Hepatocyte (in vitro differentiated cells): ENCODE results near the gene RPS6KA5. TPM values are rescaled to one million over a fixed set of nuclear protein-coding genes. Genes with fewer than 3 reads are reported as not detected.

Experiments used
- DNase-seq: peaks from one replicate; pipeline ENCODE4 v3.0.0-alpha.2; 2016; ENCODE audit warnings: low spot score
- H2AFZ ChIP-seq: fragments of 200-600 bp; sonication (generic); 2 replicates; pipeline ENCODE4 v1.6.0; 2016; ENCODE audit warnings: antibody characterized with exemption, mild to moderate bottlenecking
- H3K27ac ChIP-seq: fragments of 200-600 bp; sonication (generic); 2 replicates; pipeline ENCODE4 v1.5.1; 2016; ENCODE audit warnings: mild to moderate bottlenecking
- H3K27me3 ChIP-seq: fragments of 200-600 bp; sonication (generic); 2 replicates; pipeline ENCODE4 v1.6.1; 2016
- H3K36me3 ChIP-seq: fragments of 200-600 bp; sonication (generic); replicated peaks from 2 replicates; pipeline ENCODE4 v1.5.1; 2016; ENCODE audit warnings: low read depth; ENCODE audit not compliant: insufficient read depth
- H3K4me1 ChIP-seq: fragments of 200-600 bp; sonication (generic); 2 replicates; pipeline ENCODE4 v1.5.1; 2016; ENCODE audit warnings: mild to moderate bottlenecking, moderate library complexity; ENCODE audit not compliant: insufficient read depth
- H3K4me2 ChIP-seq: fragments of 200-600 bp; sonication (generic); 2 replicates; pipeline ENCODE4 v1.6.0; 2016
- H3K4me3 ChIP-seq: fragments of 200-600 bp; sonication (generic); 2 replicates; pipeline ENCODE4 v1.5.1; 2016; ENCODE audit warnings: mild to moderate bottlenecking
- H3K79me2 ChIP-seq: fragments of 200-600 bp; sonication (generic); 2 replicates; pipeline ENCODE4 v1.6.0; 2017; ENCODE audit warnings: mild to moderate bottlenecking
- H3K9me2 ChIP-seq: fragments of 200-600 bp; sonication (generic); replicated peaks from 2 replicates; pipeline ENCODE4 v1.6.0; 2017; ENCODE audit warnings: mild to moderate bottlenecking; ENCODE audit not compliant: insufficient read depth
- H3K9me3 ChIP-seq: fragments of 200-600 bp; sonication (generic); 2 replicates; pipeline ENCODE4 v1.5.1; 2016; ENCODE audit warnings: low read depth, mild to moderate bottlenecking
- H4K20me1 ChIP-seq: fragments of 200-600 bp; sonication (generic); 2 replicates; pipeline ENCODE4 v1.6.0; 2016; ENCODE audit warnings: mild to moderate bottlenecking; ENCODE audit not compliant: insufficient read depth, poor library complexity, severe bottlenecking
- EZH2 ChIP-seq: fragments of 200-600 bp; sonication (generic); IDR thresholded peaks from 2 replicates; pipeline ENCODE4 v1.6.1; 2016; ENCODE audit warnings: antibody characterized with exemption, mild to moderate bottlenecking, borderline replicate concordance
- EZH2phosphoT487 ChIP-seq: fragments of 200-600 bp; sonication (generic); IDR thresholded peaks from one replicate; pipeline ENCODE4 v1.6.1; 2018; ENCODE audit warnings: antibody characterized with exemption, mild to moderate bottlenecking, low read depth, moderate library complexity; ENCODE audit not compliant: unreplicated experiment, severe bottlenecking
- WGBS: methylation state at CpG from one replicate; pipeline ENCODE4 v1.1.6; 2016; ENCODE audit warnings: low lambda C conversion rate; ENCODE audit errors: missing lambda C conversion rate; 5-methylcytosine and 5-hydroxymethylcytosine counted together
- polyA plus RNA-seq: library from polyadenylated mRNA; unstranded; fragments of >200 nt; fragmentation: Nextera tagmentation; extraction: Ambion mirVana; gene quantifications from 2 replicates; pipeline ENCODE4 v1.2.1, GENCODE V29; 2016
- total RNA-seq: library from RNA; depleted of rRNA; stranded (reverse); fragments of >200 nt; gene quantifications from 2 replicates; pipeline ENCODE4 v1.2.3, GENCODE V29; 2014
- TF ChIP-seq, protein P1 (sequence below): fragments of 200-600 bp; sonication (generic); IDR thresholded peaks from 2 replicates; pipeline ENCODE4 v1.5.1; 2016; ENCODE audit warnings: antibody characterized with exemption, mild to moderate bottlenecking; ENCODE audit not compliant: poor library complexity

The RPS6KA5 gene
- total and polyA plus RNA-seq, 2 experiments from 2014 or later: 4.8 to 6.3 TPM

DNA sequence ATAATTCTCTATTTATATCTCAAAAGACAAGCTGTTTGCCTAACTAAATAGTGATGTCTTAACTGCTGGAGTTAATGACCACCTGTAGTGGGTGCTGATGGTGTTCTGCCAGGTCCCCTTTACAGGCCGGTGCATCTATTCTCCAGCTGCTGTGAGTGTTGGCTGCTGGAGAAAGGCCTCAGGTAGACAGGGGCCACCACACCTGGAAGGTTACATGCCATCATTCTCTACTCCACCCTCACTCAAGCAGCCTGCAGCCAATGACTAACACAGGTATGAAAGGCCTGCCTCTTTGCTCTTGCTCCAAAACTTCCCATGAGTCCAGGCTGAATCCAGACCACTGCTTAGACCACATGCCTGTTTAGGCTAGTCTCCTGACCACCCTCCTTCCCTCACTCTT lies 73.9 kb downstream of the RPS6KA5 start:
- Histone ChIP-seq H3K4me1 (no peaks in the 10 kb centered on the region), H3K4me3 (no peak overlapping the region), H3K9me2 (no peaks in the 10 kb centered on the region), H3K27me3 (no peaks in the 10 kb centered on the region), H4K20me1 (no peaks in the 10 kb centered on the region), H2AFZ (no peak overlapping the region), H3K27ac (no peak overlapping the region), H3K36me3 (no peaks in the 10 kb centered on the region), H3K9me3 (no peaks in the 10 kb centered on the region), H3K79me2 (no peaks in the 10 kb centered on the region), H3K4me2 (no peak overlapping the region)
- TF ChIP-seq EZH2phosphoT487: no peak
- TF ChIP-seq, protein P1, sequence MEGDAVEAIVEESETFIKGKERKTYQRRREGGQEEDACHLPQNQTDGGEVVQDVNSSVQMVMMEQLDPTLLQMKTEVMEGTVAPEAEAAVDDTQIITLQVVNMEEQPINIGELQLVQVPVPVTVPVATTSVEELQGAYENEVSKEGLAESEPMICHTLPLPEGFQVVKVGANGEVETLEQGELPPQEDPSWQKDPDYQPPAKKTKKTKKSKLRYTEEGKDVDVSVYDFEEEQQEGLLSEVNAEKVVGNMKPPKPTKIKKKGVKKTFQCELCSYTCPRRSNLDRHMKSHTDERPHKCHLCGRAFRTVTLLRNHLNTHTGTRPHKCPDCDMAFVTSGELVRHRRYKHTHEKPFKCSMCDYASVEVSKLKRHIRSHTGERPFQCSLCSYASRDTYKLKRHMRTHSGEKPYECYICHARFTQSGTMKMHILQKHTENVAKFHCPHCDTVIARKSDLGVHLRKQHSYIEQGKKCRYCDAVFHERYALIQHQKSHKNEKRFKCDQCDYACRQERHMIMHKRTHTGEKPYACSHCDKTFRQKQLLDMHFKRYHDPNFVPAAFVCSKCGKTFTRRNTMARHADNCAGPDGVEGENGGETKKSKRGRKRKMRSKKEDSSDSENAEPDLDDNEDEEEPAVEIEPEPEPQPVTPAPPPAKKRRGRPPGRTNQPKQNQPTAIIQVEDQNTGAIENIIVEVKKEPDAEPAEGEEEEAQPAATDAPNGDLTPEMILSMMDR: no peak
- no peak for TF ChIP-seq EZH2
- WGBS: 100% methylated on average over 1 of the region's 1 CpG
- DNase-seq: no peak

DNA sequence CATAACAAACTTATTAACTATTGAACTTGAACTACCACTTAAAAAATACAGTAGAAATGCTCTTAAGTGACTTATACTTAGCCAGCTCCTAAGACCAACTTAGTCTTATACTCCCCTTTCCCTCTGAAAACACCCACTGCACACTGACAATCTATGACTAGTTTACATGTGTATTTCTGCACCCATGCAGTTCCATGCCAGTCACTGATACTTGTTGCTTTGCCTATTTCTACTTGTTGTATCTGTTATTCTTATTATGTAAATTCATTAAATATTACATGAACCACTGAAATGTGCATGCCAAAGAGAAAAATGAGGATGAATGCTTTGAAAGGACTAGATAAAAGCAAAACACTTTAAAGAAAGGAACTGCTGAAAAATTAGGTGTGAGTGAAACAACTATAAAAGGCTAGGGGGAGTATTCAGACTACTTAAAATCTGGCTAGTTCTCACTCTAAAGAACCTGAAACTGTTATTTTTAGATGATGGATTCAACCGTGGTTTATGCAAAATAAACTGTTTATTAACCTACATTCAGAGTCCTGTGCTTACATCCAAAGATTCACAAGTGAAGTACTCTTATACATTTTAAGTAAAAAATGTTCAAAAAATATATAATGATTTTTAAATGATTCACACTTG lies 74.7 kb downstream of the RPS6KA5 start:
- Histone ChIP-seq H3K27me3 (no peaks in the 10 kb centered on the region), H2AFZ (no peak overlapping the region), H3K27ac (no peak overlapping the region), H4K20me1 (no peaks in the 10 kb centered on the region), H3K9me3 (no peaks in the 10 kb centered on the region), H3K4me3 (no peak overlapping the region), H3K36me3 (no peaks in the 10 kb centered on the region), H3K4me2 (no peak overlapping the region), H3K4me1 (no peaks in the 10 kb centered on the region), H3K79me2 (no peaks in the 10 kb centered on the region), H3K9me2 (no peaks in the 10 kb centered on the region)
- 81% methylated on average over 1 of the region's 1 CpG for WGBS
- TF ChIP-seq EZH2 (no peak), EZH2phosphoT487 (no peak)
- TF ChIP-seq, protein P1: no peak
- DNase-seq: no peak

DNA sequence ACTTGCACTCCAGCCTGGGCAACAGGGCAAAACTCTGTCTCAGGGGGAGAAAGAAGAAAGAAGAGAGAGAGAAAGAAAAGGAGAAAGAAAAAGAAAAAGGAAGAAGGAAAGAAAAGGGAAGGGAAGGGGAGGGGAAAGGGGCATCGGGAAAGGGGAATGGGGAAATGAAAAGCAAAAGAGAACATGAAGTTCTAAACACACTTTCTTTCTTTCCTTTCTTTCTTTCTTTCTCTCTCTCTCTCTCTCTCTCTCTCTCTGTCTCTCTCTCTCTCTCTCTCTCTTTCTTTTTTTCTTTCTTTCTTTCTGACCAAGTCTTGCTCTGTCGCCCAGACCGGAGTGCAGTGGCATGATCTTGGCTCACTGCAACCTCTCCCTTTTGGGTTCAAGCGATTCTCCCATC lies 76.9 kb downstream of the RPS6KA5 start:
- no peaks in the 10 kb centered on the region for H3K27me3 ChIP-seq
- 100% methylated on average over 3 of the region's 4 CpGs for WGBS

More for the DNA sequence above, 76.9 kb downstream of the RPS6KA5 start:
- Histone ChIP-seq H3K4me2 (no peak overlapping the region), H3K27ac (no peak overlapping the region), H2AFZ (no peak overlapping the region), H3K4me3 (no peak overlapping the region), H3K9me2 (no peaks in the 10 kb centered on the region), H3K36me3 (no peaks in the 10 kb centered on the region), H4K20me1 (no peaks in the 10 kb centered on the region), H3K79me2 (no peaks in the 10 kb centered on the region), H3K4me1 (no peaks in the 10 kb centered on the region), H3K9me3 (no peaks in the 10 kb centered on the region)
- DNase-seq: no peak
- TF ChIP-seq EZH2phosphoT487 (no peak), EZH2 (no peak)
- TF ChIP-seq, protein P1: no peak
